H1 (cell line): ENCODE results near the gene DNAJC6. TPM values are rescaled to one million over a fixed set of nuclear protein-coding genes. Genes with fewer than 3 reads are reported as not detected.
"Not testable (repeated sequence)": the region's sequence is repeated elsewhere in the genome, so short reads cannot be mapped to it uniquely, and the experiment has no call there.

Experiments used
- CTCF ChIA-PET: fragments of 300-600 bp; sonication (Branson Sonifier 250); formaldehyde crosslinking; loops from one replicate; lab custom pipeline; 2021; ENCODE audit not compliant: partially characterized antibody; lab: Charles Lee
- POLR2A ChIA-PET: fragments of 300-600 bp; sonication (Branson Sonifier 250); formaldehyde crosslinking; loops from one replicate; lab custom pipeline; 2021; ENCODE audit warnings: inconsistent platforms; ENCODE audit not compliant: partially characterized antibody; lab: Charles Lee
- DNase-seq, 2 experiments: peaks; one replicate each; pipeline versions ENCODE4 v3.0.0 to v3.0.0-alpha.2; 2010 to 2022; ENCODE audit warnings: low spot score in 2 of 2, low read depth in 1 of 2, mixed read lengths in 1 of 2
- FAIRE-seq: peaks from 2 replicates; lab custom pipeline; 2011; peaks lifted over from hg19 to GRCh38; lab: Jason Lieb, UNC
- H2AFZ ChIP-seq: 2 replicates; pipeline ENCODE4 v1.8.1; 2012; ENCODE audit warnings: low read length, inconsistent platforms
- H2AK5ac ChIP-seq: 2 replicates; pipeline ENCODE4 v1.6.1; 2013; ENCODE audit warnings: low read depth, low read length
- H2BK120ac ChIP-seq: replicated peaks from 2 replicates; pipeline ENCODE3; 2013; ENCODE audit warnings: low read depth, low read length, inconsistent platforms
- H2BK12ac ChIP-seq: 2 replicates; pipeline ENCODE4 v1.6.1; 2013; ENCODE audit warnings: low read depth, low read length
- H2BK15ac ChIP-seq: 2 replicates; pipeline ENCODE4 v1.6.1; 2013; ENCODE audit warnings: low read length
- H2BK20ac ChIP-seq: 2 replicates; pipeline ENCODE4 v1.6.1; 2013; ENCODE audit warnings: low read length
- H2BK5ac ChIP-seq: 2 replicates; pipeline ENCODE4 v1.6.1; 2013; ENCODE audit warnings: low read depth, low read length
- H3K14ac ChIP-seq: 2 replicates; pipeline ENCODE4 v1.6.1; 2013; ENCODE audit warnings: inconsistent platforms; ENCODE audit not compliant: insufficient read length
- H3K18ac ChIP-seq: 2 replicates; pipeline ENCODE4 v1.6.1; 2013; ENCODE audit warnings: low read length; ENCODE audit errors: extremely low read depth
- H3K23ac ChIP-seq: 2 replicates; pipeline ENCODE4 v1.6.1; 2013; ENCODE audit warnings: inconsistent platforms; ENCODE audit not compliant: insufficient read length
- H3K23me2 ChIP-seq: 2 replicates; pipeline ENCODE4 v1.6.1; 2013; ENCODE audit warnings: low read depth, low read length
- H3K27ac ChIP-seq: 2 replicates; pipeline ENCODE4 v1.6.1; 2011; ENCODE audit warnings: low read depth, low read length, inconsistent platforms
- H3K27me3 ChIP-seq, 4 experiments: replicated peaks in 1 of 4; 1 replicate in 1 of 4; 2 replicates in 3 of 4; pipeline versions ENCODE4 v1.6.1 to v1.8.1; 2011 to 2013; ENCODE audit warnings: low read length in 3 of 4, mild to moderate bottlenecking in 3 of 4, inconsistent platforms in 2 of 4, mixed read lengths in 2 of 4, moderate library complexity in 1 of 4; ENCODE audit not compliant: control insufficient read depth in 3 of 4, insufficient read depth in 3 of 4; ENCODE audit errors: extremely low read depth in 1 of 4
- H3K36me3 ChIP-seq, 4 experiments: 2 replicates each; pipeline versions ENCODE4 v1.6.1 to v1.8.1; 2011 to 2013; ENCODE audit warnings: mild to moderate bottlenecking in 4 of 4, low read length in 3 of 4, moderate library complexity in 2 of 4, control low read depth in 1 of 4, inconsistent platforms in 1 of 4; ENCODE audit not compliant: insufficient read depth in 4 of 4, control insufficient read depth in 2 of 4
- H3K4ac ChIP-seq: replicated peaks from 2 replicates; pipeline ENCODE3; 2013; ENCODE audit warnings: low read length, low read depth, mixed read lengths, inconsistent platforms; ENCODE audit not compliant: insufficient read length
- H3K4me1 ChIP-seq, 4 experiments: replicated peaks in 1 of 4; 1 replicate in 1 of 4; 2 replicates in 3 of 4; pipeline versions ENCODE4 v1.6.1 to v1.8.1; 2011 to 2013; ENCODE audit warnings: low read length in 3 of 4, inconsistent platforms in 2 of 4, mixed read lengths in 1 of 4; ENCODE audit not compliant: insufficient read depth in 4 of 4, control insufficient read depth in 3 of 4
- H3K4me2 ChIP-seq, 2 experiments: 2 replicates each; pipeline versions ENCODE4 v1.6.1 to v1.8.1; 2011 to 2013; ENCODE audit warnings: low read depth in 2 of 2, low read length in 2 of 2, control low read depth in 1 of 2, inconsistent platforms in 1 of 2, mild to moderate bottlenecking in 1 of 2; ENCODE audit not compliant: insufficient read depth in 1 of 2
- H3K4me3 ChIP-seq, 4 experiments: fragments of 200-600, 300-600 bp in 1 of 4; sonication (generic), shearing (Covaris generic), sonication (Bioruptor Twin) in 1 of 4; 2 replicates each; pipeline versions ENCODE4 v1.5.1 to v1.8.1; 2011 to 2016; ENCODE audit warnings: low read length in 4 of 4, low read depth in 3 of 4, control low read depth in 2 of 4, inconsistent platforms in 2 of 4, mild to moderate bottlenecking in 2 of 4, mixed read lengths in 1 of 4, moderate library complexity in 1 of 4; ENCODE audit not compliant: insufficient read depth in 2 of 4; ENCODE audit errors: extremely low read depth in 1 of 4
- H3K56ac ChIP-seq: replicated peaks from 2 replicates; pipeline ENCODE3; 2013; ENCODE audit warnings: low read depth, mild to moderate bottlenecking, mixed read lengths, low read length, inconsistent platforms; ENCODE audit not compliant: insufficient read length
- H3K79me1 ChIP-seq: 2 replicates; pipeline ENCODE4 v1.6.1; 2013; ENCODE audit warnings: low read depth, low read length, control low read depth
- H3K79me2 ChIP-seq, 2 experiments: 2 replicates each; pipeline versions ENCODE4 v1.6.1 to v1.8.1; 2012 to 2013; ENCODE audit warnings: low read length in 2 of 2, mild to moderate bottlenecking in 2 of 2, inconsistent platforms in 1 of 2; ENCODE audit not compliant: insufficient read depth in 2 of 2, control insufficient read depth in 1 of 2
- H3K9ac ChIP-seq, 4 experiments: replicated peaks in 1 of 4; 1 replicate in 1 of 4; 2 replicates in 3 of 4; pipeline versions ENCODE4 v1.6.1 to v1.8.1; 2011 to 2013; ENCODE audit warnings: low read depth in 3 of 4, low read length in 3 of 4, control low read depth in 2 of 4, mild to moderate bottlenecking in 2 of 4, moderate library complexity in 2 of 4, inconsistent platforms in 1 of 4; ENCODE audit errors: extremely low read depth in 1 of 4
- H3K9me3 ChIP-seq, 2 experiments: 2 replicates each; pipeline versions ENCODE4 v1.6.1 to v1.8.1; 2012 to 2013; ENCODE audit warnings: mild to moderate bottlenecking in 2 of 2, moderate library complexity in 2 of 2, control low read depth in 1 of 2, inconsistent platforms in 1 of 2, low read depth in 1 of 2, low read length in 1 of 2, mixed read lengths in 1 of 2; ENCODE audit not compliant: insufficient read depth in 2 of 2
- H4K20me1 ChIP-seq, 2 experiments: replicated peaks in 1 of 2; 2 replicates each; pipeline versions ENCODE3 to v1.8.1; 2011 to 2013; ENCODE audit warnings: inconsistent platforms in 2 of 2, low read length in 2 of 2, mild to moderate bottlenecking in 1 of 2; ENCODE audit not compliant: insufficient read depth in 2 of 2, control insufficient read depth in 1 of 2
- H4K5ac ChIP-seq: 2 replicates; pipeline ENCODE4 v1.6.1; 2013; ENCODE audit warnings: low read length, low read depth, mixed read lengths, inconsistent platforms; ENCODE audit not compliant: insufficient read length
- H4K8ac ChIP-seq: 2 replicates; pipeline ENCODE4 v1.8.0; 2013; ENCODE audit warnings: mild to moderate bottlenecking, moderate library complexity, low read length, inconsistent platforms; ENCODE audit not compliant: insufficient read depth; ENCODE audit errors: extremely low read depth
- H4K91ac ChIP-seq: replicated peaks from 2 replicates; pipeline ENCODE3; 2013; ENCODE audit warnings: low read length, mixed read lengths, inconsistent platforms; ENCODE audit not compliant: insufficient read length
- GTF2F1 ChIP-seq: IDR thresholded peaks from 2 replicates; pipeline ENCODE4 v1.6.1; 2012; ENCODE audit warnings: low read depth, low read length, improper control_type of control experiment, borderline replicate concordance
- KDM4A ChIP-seq: IDR thresholded peaks from one replicate; pipeline ENCODE4 v1.7.1; 2012; ENCODE audit warnings: low read depth, mild to moderate bottlenecking, moderate library complexity, low read length, inconsistent platforms; ENCODE audit not compliant: severe bottlenecking
- NANOG ChIP-seq: IDR thresholded peaks from 2 replicates; pipeline ENCODE4 v1.6.1; 2011; ENCODE audit warnings: low read length, low read depth, mild to moderate bottlenecking, inconsistent platforms; ENCODE audit not compliant: insufficient read depth, poor library complexity, severe bottlenecking
- POU5F1 ChIP-seq: IDR thresholded peaks from 2 replicates; pipeline ENCODE4 v1.6.1; 2011; ENCODE audit warnings: low read depth, mild to moderate bottlenecking, low read length, moderate library complexity
- RXRA ChIP-seq: IDR thresholded peaks from 2 replicates; pipeline ENCODE4 v1.6.1; 2011; ENCODE audit warnings: low read depth, mild to moderate bottlenecking, low read length, moderate library complexity; ENCODE audit not compliant: insufficient read depth
- SRF ChIP-seq: IDR thresholded peaks from 2 replicates; pipeline ENCODE4 v1.6.1; 2011; ENCODE audit warnings: mild to moderate bottlenecking, low read depth, low read length, moderate library complexity
- YY1 ChIP-seq: IDR thresholded peaks from 2 replicates; pipeline ENCODE4 v1.6.1; 2011; ENCODE audit warnings: low read depth, mild to moderate bottlenecking, low read length
- WGBS, 2 experiments: shearing (Covaris generic) in 1 of 2; methylation state at CpG; one replicate each; pipeline versions ENCODE4 v1.1.6 to v1.1.7; 2013 to 2015; ENCODE audit warnings: low lambda C conversion rate in 2 of 2, mixed read lengths in 2 of 2, inconsistent platforms in 1 of 2, low coverage in 1 of 2, missing lambda C conversion rate in 1 of 2; ENCODE audit not compliant: insufficient replicate concordance in 2 of 2, insufficient coverage in 1 of 2, insufficient read length in 1 of 2; ENCODE audit errors: extremely low coverage in 1 of 2, missing lambda C conversion rate in 1 of 2; 5-methylcytosine and 5-hydroxymethylcytosine counted together
- polyA plus RNA-seq, 7 experiments: library from polyadenylated mRNA; depleted of rRNA in 3 of 7; stranded (reverse) in 5 of 7; unstranded in 2 of 7; fragments of >200 nt in 5 of 7; fragments of 200-250 nt in 2 of 7; gene quantifications; 1 replicate in 5 of 7; 2 replicates in 1 of 7; 4 replicates in 1 of 7; pipeline versions ENCODE4 v1.2.1 to v1.2.3, GENCODE V29; 2011 to 2013; ENCODE audit warnings: missing spikeins in 2 of 7, mixed read lengths in 2 of 7
- total RNA-seq: library from RNA; stranded (reverse); fragmentation: NEBNext Ultra II Directional; extraction: Animal tissue kit (Norgen Biotek cat#: 25700); gene quantifications from 2 replicates; pipeline ENCODE4 v1.2.1, GENCODE V29; 2021

Gene DNAJC6
- total and polyA plus RNA-seq, 2 of the 8 experiments (the other 6 are each of a cell fraction or from before 2014, with no cell fraction given): 1.6 to 3.0 TPM

DNA sequence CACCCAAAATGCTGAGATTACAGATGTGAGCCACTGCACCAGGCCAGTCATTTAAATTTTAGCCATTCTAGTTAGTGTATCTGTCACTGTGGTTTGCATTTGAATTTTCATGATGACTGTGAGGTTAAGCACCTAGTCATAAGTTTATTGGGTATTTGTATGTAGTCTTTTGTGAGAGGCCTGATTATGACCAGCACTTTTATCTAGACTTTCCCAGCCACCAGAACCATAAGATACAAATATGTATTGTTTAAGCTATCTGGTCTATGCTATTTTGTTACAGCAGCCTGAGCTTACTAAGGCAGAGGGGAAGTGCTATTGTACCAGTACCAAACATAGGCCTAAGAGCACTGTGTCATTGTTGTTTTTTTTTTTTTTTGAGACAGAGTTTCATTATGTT, 19.9 kb upstream of the DNAJC6 start (continued):
- TF ChIP-seq GTF2F1: no peak
- no peak for TF ChIP-seq YY1
- TF ChIP-seq POU5F1: no peak
- no peak for TF ChIP-seq SRF
- TF ChIP-seq KDM4A: no peak
- TF ChIP-seq NANOG: no peak
- TF ChIP-seq RXRA: no peak

DNA sequence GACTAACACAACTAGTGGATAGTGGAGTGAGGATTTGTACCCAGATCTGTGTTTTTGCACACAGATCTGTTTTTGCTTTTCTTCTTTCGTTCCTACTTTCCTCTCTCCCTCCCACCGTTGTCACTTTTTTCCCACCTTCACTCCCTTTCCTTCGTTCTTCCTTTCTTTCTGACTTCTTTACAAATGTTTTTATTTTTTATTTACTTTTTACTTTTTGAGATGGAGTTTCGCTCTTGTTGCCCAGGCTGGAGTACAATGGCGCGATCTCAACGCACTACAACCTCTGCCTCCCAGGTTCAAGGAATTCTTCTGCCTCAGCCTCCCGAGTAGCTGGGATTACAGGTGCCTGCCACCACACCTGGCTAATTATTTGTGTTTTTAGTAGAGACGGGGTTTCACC, 17.5 kb upstream of the DNAJC6 start:
- not testable (repeated sequence) for H3K4ac ChIP-seq, FAIRE-seq, H3K23me2 ChIP-seq, H3K18ac ChIP-seq, H3K4me2 ChIP-seq, H3K27ac ChIP-seq, H3K56ac ChIP-seq, H3K4me1 ChIP-seq, H2BK20ac ChIP-seq, H4K5ac ChIP-seq, H3K27me3 ChIP-seq, H2BK12ac ChIP-seq, H3K23ac ChIP-seq, H3K4me3 ChIP-seq, H3K9me3 ChIP-seq, H3K79me1 ChIP-seq, DNase-seq, H2BK120ac ChIP-seq, H3K9ac ChIP-seq, H2BK5ac ChIP-seq, H2AK5ac ChIP-seq, H3K79me2 ChIP-seq, H3K36me3 ChIP-seq, H4K91ac ChIP-seq, H2AFZ ChIP-seq, H3K14ac ChIP-seq, H4K8ac ChIP-seq, H4K20me1 ChIP-seq, H2BK15ac ChIP-seq
- ChIA-PET POLR2A (interaction anchor here (1.8 kb wide), 1 partner anchor 13 kb away, joined by 8 read pairs; no protein-coding TSS in a partner anchor), CTCF (interaction anchor here (1.0 to 1.5 kb wide), 3 partner anchors 8 to 396 kb away, joined by 3 to 4 read pairs (median 4); no protein-coding TSS in a partner anchor)
- 86% methylated on average over 9 of the region's 9 CpGs; no CpG with 5 or more reads in 1 of the 2 experiments for WGBS, 2 experiments
